Ovary (tissue), 3 donors: ENCODE results near the gene SYT3.

Source experiments
- EP300 ChIP-seq: sonication (generic); formaldehyde crosslinking; IDR thresholded peaks from one replicate; pipeline ENCODE4 v1.6.1; 2017; ENCODE audit warnings: antibody characterized with exemption
- TF ChIP-seq, protein P1 (sequence below), 3 donors: fragments of 450-650 bp in 2 of 3; fragments of 200-600 bp in 1 of 3; IDR thresholded peaks; one replicate each; pipeline versions ENCODE4 v1.5.1 to v1.8.0; 2016 to 2022; ENCODE audit warnings: antibody characterized with exemption in 3 of 3, mild to moderate bottlenecking in 1 of 3
- donor health status: DM: no; HTN: no; CAD: no.

GRCh38 chr19:50607388-50607787 is 32.3 kb downstream of the SYT3 start:
- no peak for TF ChIP-seq EP300
- TF ChIP-seq, protein P1, sequence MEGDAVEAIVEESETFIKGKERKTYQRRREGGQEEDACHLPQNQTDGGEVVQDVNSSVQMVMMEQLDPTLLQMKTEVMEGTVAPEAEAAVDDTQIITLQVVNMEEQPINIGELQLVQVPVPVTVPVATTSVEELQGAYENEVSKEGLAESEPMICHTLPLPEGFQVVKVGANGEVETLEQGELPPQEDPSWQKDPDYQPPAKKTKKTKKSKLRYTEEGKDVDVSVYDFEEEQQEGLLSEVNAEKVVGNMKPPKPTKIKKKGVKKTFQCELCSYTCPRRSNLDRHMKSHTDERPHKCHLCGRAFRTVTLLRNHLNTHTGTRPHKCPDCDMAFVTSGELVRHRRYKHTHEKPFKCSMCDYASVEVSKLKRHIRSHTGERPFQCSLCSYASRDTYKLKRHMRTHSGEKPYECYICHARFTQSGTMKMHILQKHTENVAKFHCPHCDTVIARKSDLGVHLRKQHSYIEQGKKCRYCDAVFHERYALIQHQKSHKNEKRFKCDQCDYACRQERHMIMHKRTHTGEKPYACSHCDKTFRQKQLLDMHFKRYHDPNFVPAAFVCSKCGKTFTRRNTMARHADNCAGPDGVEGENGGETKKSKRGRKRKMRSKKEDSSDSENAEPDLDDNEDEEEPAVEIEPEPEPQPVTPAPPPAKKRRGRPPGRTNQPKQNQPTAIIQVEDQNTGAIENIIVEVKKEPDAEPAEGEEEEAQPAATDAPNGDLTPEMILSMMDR (IDR thresholded peaks at IDR 0.05), result no peak
